K562 (cell line): ENCODE data around the gene LCA5L. TPM values are rescaled to one million over a fixed set of nuclear protein-coding genes. Genes with fewer than 3 reads are reported as not detected.

Experiments
- ATF7 ChIP-seq: fragments of 450-650 bp; IDR thresholded peaks from 2 replicates; pipeline ENCODE4 v1.7.1; 2014; ENCODE audit warnings: mild to moderate bottlenecking, moderate library complexity
- BRCA1 ChIP-seq, 2 experiments: fragments of 450-650 bp in 1 of 2; sonication (generic) in 1 of 2; formaldehyde crosslinking in 1 of 2; IDR thresholded peaks; 2 replicates each; pipeline versions ENCODE4 v1.5.0 to v1.6.1; 2017 to 2020; ENCODE audit warnings: mild to moderate bottlenecking in 1 of 2, missing genetic modification reagents in 1 of 2
- SREBF1 ChIP-seq: fragments of 150-350 bp; IDR thresholded peaks from 2 replicates; pipeline ENCODE4 v1.6.1; 2014; ENCODE audit warnings: antibody characterized with exemption, low read depth, low read length, borderline replicate concordance
- ZNF592 ChIP-seq: fragments of 450-650 bp; IDR thresholded peaks from 2 replicates; pipeline ENCODE4 v1.6.1; 2017; ENCODE audit warnings: antibody characterized with exemption, mild to moderate bottlenecking
- polyA plus RNA-seq, 8 experiments: library from polyadenylated mRNA; depleted of rRNA in 4 of 8; stranded (reverse) in 5 of 8; unstranded in 3 of 8; fragments of >200 nt; fragmentation: Nextera tagmentation in 2 of 8; fragmentation: Illumina TruSeq in 1 of 8; extraction: Ambion mirVana in 2 of 8; extraction: Trizol in 1 of 8; gene quantifications; 2 replicates each; pipeline versions ENCODE4 v1.2.1 to v1.2.3, GENCODE V29; 2011 to 2014; ENCODE audit warnings: inconsistent platforms in 1 of 8, missing spikeins in 1 of 8
- total RNA-seq, 7 experiments: library from RNA; depleted of rRNA in 6 of 7; stranded (reverse); fragments of >200 nt in 6 of 7; fragmentation: Illumina TruSeq in 2 of 7; extraction: Trizol in 2 of 7; gene quantifications; 2 replicates each; pipeline versions ENCODE4 v1.2.1 to v1.2.3, GENCODE V29; 2011 to 2021; ENCODE audit warnings: low replicate concordance in 1 of 7
- TF ChIP-seq, protein P1 (sequence below): fragments of 150-350 bp; IDR thresholded peaks from 2 replicates; pipeline ENCODE4 v1.6.1; 2014; ENCODE audit warnings: low read depth, mild to moderate bottlenecking, low read length, borderline replicate concordance

The LCA5L gene
- total and polyA plus RNA-seq, 9 of the 15 experiments (the other 6 are each of a cell fraction or from before 2014, with no cell fraction given): 1.8 to 4.9 (median 3.8) TPM

GRCh38 chr21:39363607-39364555, 81.7 kb downstream of the LCA5L start (continued):
- TF ChIP-seq BRCA1 (IDR thresholded peaks at IDR 0.05) (no peak), BRCA1 (CRISPR knock-in tag; IDR thresholded peaks at IDR 0.05) (no peak), ATF7 (peak; percentile 18; the same call in 1 of the 2 replicates), SREBF1 (no peak), ZNF592 (peak; percentile 55; the same call in 1 of the 2 replicates)
- TF ChIP-seq, protein P1, sequence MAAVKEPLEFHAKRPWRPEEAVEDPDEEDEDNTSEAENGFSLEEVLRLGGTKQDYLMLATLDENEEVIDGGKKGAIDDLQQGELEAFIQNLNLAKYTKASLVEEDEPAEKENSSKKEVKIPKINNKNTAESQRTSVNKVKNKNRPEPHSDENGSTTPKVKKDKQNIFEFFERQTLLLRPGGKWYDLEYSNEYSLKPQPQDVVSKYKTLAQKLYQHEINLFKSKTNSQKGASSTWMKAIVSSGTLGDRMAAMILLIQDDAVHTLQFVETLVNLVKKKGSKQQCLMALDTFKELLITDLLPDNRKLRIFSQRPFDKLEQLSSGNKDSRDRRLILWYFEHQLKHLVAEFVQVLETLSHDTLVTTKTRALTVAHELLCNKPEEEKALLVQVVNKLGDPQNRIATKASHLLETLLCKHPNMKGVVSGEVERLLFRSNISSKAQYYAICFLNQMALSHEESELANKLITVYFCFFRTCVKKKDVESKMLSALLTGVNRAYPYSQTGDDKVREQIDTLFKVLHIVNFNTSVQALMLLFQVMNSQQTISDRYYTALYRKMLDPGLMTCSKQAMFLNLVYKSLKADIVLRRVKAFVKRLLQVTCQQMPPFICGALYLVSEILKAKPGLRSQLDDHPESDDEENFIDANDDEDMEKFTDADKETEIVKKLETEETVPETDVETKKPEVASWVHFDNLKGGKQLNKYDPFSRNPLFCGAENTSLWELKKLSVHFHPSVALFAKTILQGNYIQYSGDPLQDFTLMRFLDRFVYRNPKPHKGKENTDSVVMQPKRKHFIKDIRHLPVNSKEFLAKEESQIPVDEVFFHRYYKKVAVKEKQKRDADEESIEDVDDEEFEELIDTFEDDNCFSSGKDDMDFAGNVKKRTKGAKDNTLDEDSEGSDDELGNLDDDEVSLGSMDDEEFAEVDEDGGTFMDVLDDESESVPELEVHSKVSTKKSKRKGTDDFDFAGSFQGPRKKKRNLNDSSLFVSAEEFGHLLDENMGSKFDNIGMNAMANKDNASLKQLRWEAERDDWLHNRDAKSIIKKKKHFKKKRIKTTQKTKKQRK: no peak
